ENCODE data around the gene EIF5. TPM values are rescaled to one million over a fixed set of nuclear protein-coding genes. Genes with fewer than 3 reads are reported as not detected.

EIF5 gene
- total and polyA plus RNA-seq, 2 of the 8 experiments (the other 6 are each of a cell fraction or from before 2014, with no cell fraction given) = 179 to 323 TPM

DNA sequence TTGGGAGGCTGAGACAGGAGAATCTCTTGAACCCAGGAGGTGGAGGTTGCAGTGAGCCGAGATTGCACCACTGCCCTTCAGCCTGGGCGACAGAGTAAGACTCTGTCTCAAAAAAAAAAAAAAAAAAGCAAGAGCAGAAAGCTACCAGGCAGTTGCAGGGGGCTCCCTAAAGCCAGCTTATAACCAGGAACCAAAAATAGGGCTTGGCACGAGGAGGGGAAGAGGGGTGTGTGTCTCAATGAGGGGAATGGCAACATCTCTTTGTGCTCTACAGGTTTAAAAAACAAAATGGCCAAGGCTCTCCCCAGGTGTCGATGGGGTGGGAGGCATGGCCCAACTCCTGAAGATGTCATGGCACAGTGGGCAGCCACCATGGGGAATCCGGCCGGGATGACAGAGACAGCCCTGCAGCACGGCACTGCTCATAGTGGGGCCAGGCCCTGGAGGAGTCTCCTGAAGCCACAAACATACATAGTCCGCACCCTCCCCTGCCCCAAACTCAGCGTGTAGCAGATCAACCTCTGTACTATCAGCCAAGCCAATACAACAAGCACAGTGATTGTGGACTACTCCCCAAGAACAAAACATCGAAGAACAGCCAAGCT is 16.0 kb upstream of the EIF5 start (continued):
- TF ChIP-seq, protein P1, sequence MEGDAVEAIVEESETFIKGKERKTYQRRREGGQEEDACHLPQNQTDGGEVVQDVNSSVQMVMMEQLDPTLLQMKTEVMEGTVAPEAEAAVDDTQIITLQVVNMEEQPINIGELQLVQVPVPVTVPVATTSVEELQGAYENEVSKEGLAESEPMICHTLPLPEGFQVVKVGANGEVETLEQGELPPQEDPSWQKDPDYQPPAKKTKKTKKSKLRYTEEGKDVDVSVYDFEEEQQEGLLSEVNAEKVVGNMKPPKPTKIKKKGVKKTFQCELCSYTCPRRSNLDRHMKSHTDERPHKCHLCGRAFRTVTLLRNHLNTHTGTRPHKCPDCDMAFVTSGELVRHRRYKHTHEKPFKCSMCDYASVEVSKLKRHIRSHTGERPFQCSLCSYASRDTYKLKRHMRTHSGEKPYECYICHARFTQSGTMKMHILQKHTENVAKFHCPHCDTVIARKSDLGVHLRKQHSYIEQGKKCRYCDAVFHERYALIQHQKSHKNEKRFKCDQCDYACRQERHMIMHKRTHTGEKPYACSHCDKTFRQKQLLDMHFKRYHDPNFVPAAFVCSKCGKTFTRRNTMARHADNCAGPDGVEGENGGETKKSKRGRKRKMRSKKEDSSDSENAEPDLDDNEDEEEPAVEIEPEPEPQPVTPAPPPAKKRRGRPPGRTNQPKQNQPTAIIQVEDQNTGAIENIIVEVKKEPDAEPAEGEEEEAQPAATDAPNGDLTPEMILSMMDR (IDR thresholded peaks at IDR 0.05; ENCODE audit: control extremely low read depth in 1 of 3, insufficient read depth in 1 of 3, low read depth in 1 of 3, low read length in 3 of 3) = no peak
- TF ChIP-seq ZNF274 (IDR thresholded peaks at IDR 0.05; ENCODE audit: borderline replicate concordance, extremely low read depth, low read length) = no peak
- TF ChIP-seq SIX5 (IDR thresholded peaks at IDR 0.05; ENCODE audit: low read depth, low read length) = no peak
- TF ChIP-seq YY1 (IDR thresholded peaks at IDR 0.05; ENCODE audit: low read depth, low read length) = no peak
- TF ChIP-seq KDM4A (IDR thresholded peaks at IDR 0.05; ENCODE audit: low read depth, low read length, severe bottlenecking) = no peak
- TF ChIP-seq TAF7 (optimal IDR thresholded peaks at IDR 0.05; ENCODE audit: borderline replicate concordance, low read depth, low read length) = no peak
- no peak for TF ChIP-seq SIN3A (conservative IDR thresholded peaks at IDR 0.05 in 1 of 2, IDR thresholded peaks at IDR 0.05 in 1 of 2; ENCODE audit: low read depth in 1 of 2, low read length in 2 of 2)
- TF ChIP-seq RFX5 (IDR thresholded peaks at IDR 0.05; ENCODE audit: borderline replicate concordance, low read depth, low read length) = no peak
- TF ChIP-seq SP2 (IDR thresholded peaks at IDR 0.05; ENCODE audit: low read length) = no peak
